Osteoblast (primary cell): ENCODE results near the gene MRPL9. TPM values are rescaled to one million over a fixed set of nuclear protein-coding genes. Genes with fewer than 3 reads are reported as not detected.

Experiments
- DNase-seq: peaks from one replicate; pipeline ENCODE4 v3.0.0; 2011; ENCODE audit warnings: low spot score, mixed read lengths; ENCODE audit not compliant: insufficient read length; ENCODE audit errors: missing footprints
- H2AFZ ChIP-seq: 2 replicates; pipeline ENCODE4 v1.6.0; 2011; ENCODE audit warnings: mild to moderate bottlenecking, low read length
- H3K27ac ChIP-seq: 2 replicates; pipeline ENCODE4 v1.5.1; 2011; ENCODE audit warnings: mild to moderate bottlenecking, low read depth, low read length, moderate library complexity
- H3K27me3 ChIP-seq: 2 replicates; pipeline ENCODE4 v1.6.0; 2012; ENCODE audit warnings: mild to moderate bottlenecking, control low read depth, inconsistent platforms, low read length, moderate library complexity; ENCODE audit not compliant: insufficient read depth
- H3K36me3 ChIP-seq: 2 replicates; pipeline ENCODE4 v1.5.1; 2011; ENCODE audit warnings: mild to moderate bottlenecking, low read length, control low read depth, moderate library complexity; ENCODE audit not compliant: insufficient read depth
- H3K4me1 ChIP-seq: 2 replicates; pipeline ENCODE4 v1.5.1; 2011; ENCODE audit warnings: mild to moderate bottlenecking, low read length, control low read depth, moderate library complexity; ENCODE audit not compliant: insufficient read depth
- H3K4me2 ChIP-seq: 2 replicates; pipeline ENCODE4 v1.6.0; 2011; ENCODE audit warnings: mild to moderate bottlenecking, low read length; ENCODE audit not compliant: insufficient read depth
- H3K4me3 ChIP-seq: fragments of 200-600 bp; sonication (generic); 3 replicates; pipeline ENCODE4 v1.5.1; 2012; ENCODE audit warnings: mild to moderate bottlenecking, low read length, inconsistent platforms; ENCODE audit not compliant: insufficient read depth
- H3K79me2 ChIP-seq: 2 replicates; pipeline ENCODE4 v1.6.0; 2012; ENCODE audit warnings: mild to moderate bottlenecking, low read length, control low read depth, inconsistent platforms; ENCODE audit not compliant: insufficient read depth
- H3K9me3 ChIP-seq: 2 replicates; pipeline ENCODE4 v1.5.1; 2011; ENCODE audit warnings: low read depth, low read length, control low read depth
- H4K20me1 ChIP-seq: 2 replicates; pipeline ENCODE4 v1.6.0; 2012; ENCODE audit warnings: mild to moderate bottlenecking, low read length, control low read depth; ENCODE audit not compliant: insufficient read depth
- CTCF ChIP-seq: IDR thresholded peaks from 2 replicates; pipeline ENCODE4 v1.5.1; 2011; ENCODE audit warnings: mild to moderate bottlenecking, low read depth, low read length, moderate library complexity; ENCODE audit errors: extremely low read depth
- total RNA-seq: library from RNA; depleted of rRNA; stranded (reverse); fragments of >200 nt; gene quantifications from 2 replicates; pipeline ENCODE4 v1.2.3, GENCODE V29; 2012

The MRPL9 gene
- total RNA-seq, 1 donor, result 73.8 TPM

- Histone ChIP-seq H3K27ac (no peak overlapping the region), H3K9me3 (no peaks in the 10 kb centered on the region), H3K27me3 (no peaks in the 10 kb centered on the region), H4K20me1 (no peaks in the 10 kb centered on the region), H3K4me3 (no peak overlapping the region), H2AFZ (no peak overlapping the region), H3K79me2 (no peaks in the 10 kb centered on the region), H3K4me2 (no peak overlapping the region), H3K4me1 (peaks cover 5% of the 10 kb centered on the region), H3K36me3 (no peaks in the 10 kb centered on the region)
- no peak for TF ChIP-seq CTCF
- no peak for DNase-seq
These were observed 14.0 kb upstream of the MRPL9 start for GRCh38 chr1:151777317-151777716.

- DNase-seq, result no peak
- no peak overlapping the region for H3K4me2 ChIP-seq
- no peak for TF ChIP-seq CTCF
- H3K9me3 ChIP-seq, result no peaks in the 10 kb centered on the region
- H2AFZ ChIP-seq, result no peak overlapping the region
- H3K4me1 ChIP-seq, result peaks cover 5% of the 10 kb centered on the region
- no peak overlapping the region for H3K27ac ChIP-seq
- H3K36me3 ChIP-seq, result no peaks in the 10 kb centered on the region
- H4K20me1 ChIP-seq, result no peaks in the 10 kb centered on the region
- H3K79me2 ChIP-seq, result no peaks in the 10 kb centered on the region
- no peaks in the 10 kb centered on the region for H3K27me3 ChIP-seq
- H3K4me3 ChIP-seq, result no peak overlapping the region
These were observed 13.4 kb upstream of the MRPL9 start for GRCh38 chr1:151776665-151777062.

GRCh38 chr1:151775894-151776664, 12.8 kb upstream of the MRPL9 start:
- Histone ChIP-seq H3K27me3 (no peaks in the 10 kb centered on the region), H3K27ac (no peak overlapping the region), H3K79me2 (no peaks in the 10 kb centered on the region), H4K20me1 (no peaks in the 10 kb centered on the region), H3K4me3 (no peak overlapping the region), H2AFZ (no peak overlapping the region), H3K4me1 (peaks cover 5% of the 10 kb centered on the region), H3K4me2 (no peak overlapping the region), H3K9me3 (no peaks in the 10 kb centered on the region), H3K36me3 (no peaks in the 10 kb centered on the region)
- DNase-seq, result no peak
- TF ChIP-seq CTCF, result no peak

GRCh38 chr1:151774256-151774922, 11.1 kb upstream of the MRPL9 start:
- H3K4me2 ChIP-seq, result no peak overlapping the region
- no peak overlapping the region for H2AFZ ChIP-seq
- no peak overlapping the region for H3K4me3 ChIP-seq
- H3K27ac ChIP-seq, result no peak overlapping the region
- H3K36me3 ChIP-seq, result no peaks in the 10 kb centered on the region
- no peaks in the 10 kb centered on the region for H3K27me3 ChIP-seq
- H3K9me3 ChIP-seq, result no peaks in the 10 kb centered on the region
- no peaks in the 10 kb centered on the region for H4K20me1 ChIP-seq
- no peak for TF ChIP-seq CTCF
- no peak for DNase-seq
- peaks cover 5% of the 10 kb centered on the region for H3K4me1 ChIP-seq
- H3K79me2 ChIP-seq, result no peaks in the 10 kb centered on the region
